KG1 (cell line): Measurements from ENCODE around the gene LMAN2L.

Source experiments
- DNase-seq: peaks from one replicate; lab custom pipeline; 2025; lab: John Stamatoyannopoulos, UW

LMAN2L gene

DNA sequence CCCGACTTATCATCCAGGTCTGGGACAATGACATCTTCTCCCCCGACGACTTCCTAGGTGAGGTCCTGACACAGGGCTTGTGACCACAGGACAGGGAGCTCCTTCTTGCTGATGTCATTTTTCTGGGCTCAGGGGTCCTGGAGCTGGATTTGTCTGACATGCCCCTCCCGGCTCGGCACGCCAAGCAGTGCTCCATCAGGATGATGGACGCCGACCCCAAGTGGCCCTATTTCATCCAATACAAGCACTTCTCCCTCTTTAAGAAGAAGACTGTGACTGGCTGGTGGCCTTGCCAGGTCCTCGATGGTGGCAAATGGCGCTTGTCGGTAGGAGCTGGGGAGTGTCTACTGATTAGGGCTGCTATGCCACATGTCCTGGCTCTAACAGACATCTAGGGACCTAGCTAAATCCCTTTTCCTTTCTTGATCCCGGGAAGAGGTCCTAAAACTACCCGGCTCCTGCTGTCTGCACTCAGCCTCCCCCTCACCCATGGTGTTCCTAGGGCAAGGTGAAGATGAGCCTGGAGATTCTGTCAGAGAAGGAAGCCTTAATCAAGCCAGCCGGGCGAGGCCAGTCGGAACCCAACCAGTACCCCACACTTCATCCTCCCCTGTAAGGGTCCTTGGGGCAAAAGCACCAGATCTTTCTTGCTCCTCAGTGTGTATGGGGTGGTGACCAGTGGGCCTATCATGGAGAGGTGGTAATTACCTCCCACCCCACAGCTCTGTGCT lies 36.7 kb downstream of the LMAN2L start:
- DNase-seq: no peak

DNA sequence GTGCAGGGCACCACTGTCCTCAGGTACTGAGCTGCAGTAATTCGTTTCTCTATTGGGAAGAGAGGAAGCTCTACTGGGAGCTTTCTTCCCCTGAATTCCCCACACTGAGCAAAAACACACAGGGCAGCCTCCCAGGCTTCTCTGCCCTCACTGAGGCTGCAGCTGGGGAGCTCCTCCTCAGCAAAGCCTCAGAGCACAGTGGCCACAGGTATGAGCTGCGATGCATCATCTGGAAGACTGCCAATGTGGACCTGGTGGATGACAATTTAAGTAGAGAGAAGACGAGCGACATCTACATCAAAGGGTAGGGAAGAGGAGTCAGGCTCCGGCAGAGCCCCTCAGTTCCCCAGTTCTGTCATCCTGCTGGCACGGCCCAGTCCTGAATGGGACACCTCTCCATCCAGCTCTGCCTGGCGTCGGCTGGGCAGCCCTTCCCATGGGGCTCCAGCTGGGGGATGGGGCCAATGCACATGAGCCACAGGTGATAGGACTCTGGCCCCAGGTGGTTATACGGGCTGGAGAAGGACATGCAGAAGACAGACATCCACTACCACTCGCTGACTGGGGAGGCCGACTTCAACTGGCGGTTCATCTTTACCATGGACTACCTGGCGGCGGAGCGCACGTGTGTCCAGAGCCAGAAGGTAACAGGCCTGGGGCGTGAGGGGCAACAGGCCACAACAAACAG lies 37.6 kb downstream of the LMAN2L start:
- no peak for DNase-seq

DNA sequence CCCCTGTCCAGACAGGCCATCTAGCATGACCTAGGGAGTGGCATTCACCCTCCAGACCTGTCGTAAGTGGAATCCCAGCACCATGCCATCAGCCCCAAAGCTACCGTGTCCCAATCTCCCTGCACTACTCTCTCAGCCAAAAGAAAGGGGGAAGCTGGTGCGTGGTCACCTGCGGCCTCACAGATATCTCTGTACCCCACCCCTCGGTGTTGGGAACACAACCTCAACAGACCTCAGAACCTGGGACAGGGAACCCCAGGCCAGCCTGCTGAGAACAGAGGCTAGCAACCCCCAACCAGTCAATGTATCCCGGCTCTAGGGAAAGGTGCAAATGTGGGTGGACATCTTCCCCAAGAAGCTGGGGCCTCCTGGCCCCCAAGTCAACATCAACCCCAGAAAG lies 38.2 kb downstream of the LMAN2L start:
- DNase-seq: no peak

DNA sequence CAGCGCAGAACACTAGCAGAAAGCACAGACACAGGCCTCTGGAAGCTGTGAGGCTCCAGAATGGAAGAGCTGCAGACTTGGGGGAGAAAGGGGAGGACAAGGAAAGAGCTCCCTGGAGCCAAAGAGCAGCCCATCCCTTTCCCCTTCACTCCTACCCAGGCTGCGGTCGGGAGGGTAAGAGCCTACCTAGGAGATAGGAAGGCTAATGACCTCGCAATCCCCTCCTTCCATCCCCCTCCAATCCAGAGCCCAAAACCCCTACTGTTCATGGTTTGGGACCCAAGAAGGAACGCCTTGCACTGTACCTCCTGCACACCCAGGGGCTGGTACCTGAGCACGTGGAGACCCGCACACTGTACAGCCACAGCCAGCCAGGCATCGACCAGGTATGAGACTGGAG lies 39.8 kb downstream of the LMAN2L start:
- DNase-seq: no peak

DNA sequence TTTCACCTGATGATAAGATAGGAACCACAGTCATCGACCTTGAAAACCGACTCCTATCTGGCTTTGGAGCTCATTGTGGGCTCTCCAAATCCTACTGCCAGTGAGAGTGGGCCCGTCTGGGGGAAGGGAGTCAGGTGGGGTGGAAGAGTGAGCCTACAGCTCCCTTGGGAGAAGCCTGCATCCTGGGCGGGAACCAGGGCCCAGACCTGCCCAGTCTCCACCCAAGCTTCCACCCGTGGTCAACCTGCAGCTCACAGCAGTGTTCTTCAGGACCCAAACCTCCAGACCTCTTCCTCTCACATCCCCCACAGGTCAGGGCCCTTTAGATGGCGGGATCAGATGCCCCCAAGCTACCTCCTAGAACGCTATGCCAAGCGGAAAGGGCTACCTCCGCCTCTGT lies 40.2 kb downstream of the LMAN2L start:
- no peak for DNase-seq

DNA sequence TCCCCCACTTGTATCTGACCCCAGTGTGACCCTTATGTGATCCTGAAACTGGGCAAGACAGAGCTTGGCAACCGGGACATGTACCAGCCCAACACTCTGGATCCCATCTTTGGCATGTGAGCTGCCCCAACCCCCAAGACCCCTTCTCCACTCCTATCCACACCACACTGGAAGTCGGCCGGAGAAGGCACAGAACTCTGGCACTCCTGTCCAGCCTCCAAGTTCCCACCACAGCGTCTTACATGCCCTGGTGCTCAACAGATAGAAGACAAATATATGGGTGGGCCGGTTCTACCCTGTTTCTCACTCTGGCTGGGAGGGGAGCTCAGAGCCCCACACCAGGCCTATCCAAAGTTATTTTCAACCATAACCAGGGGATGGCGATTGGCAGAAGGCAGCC lies 40.8 kb downstream of the LMAN2L start:
- no peak for DNase-seq

DNA sequence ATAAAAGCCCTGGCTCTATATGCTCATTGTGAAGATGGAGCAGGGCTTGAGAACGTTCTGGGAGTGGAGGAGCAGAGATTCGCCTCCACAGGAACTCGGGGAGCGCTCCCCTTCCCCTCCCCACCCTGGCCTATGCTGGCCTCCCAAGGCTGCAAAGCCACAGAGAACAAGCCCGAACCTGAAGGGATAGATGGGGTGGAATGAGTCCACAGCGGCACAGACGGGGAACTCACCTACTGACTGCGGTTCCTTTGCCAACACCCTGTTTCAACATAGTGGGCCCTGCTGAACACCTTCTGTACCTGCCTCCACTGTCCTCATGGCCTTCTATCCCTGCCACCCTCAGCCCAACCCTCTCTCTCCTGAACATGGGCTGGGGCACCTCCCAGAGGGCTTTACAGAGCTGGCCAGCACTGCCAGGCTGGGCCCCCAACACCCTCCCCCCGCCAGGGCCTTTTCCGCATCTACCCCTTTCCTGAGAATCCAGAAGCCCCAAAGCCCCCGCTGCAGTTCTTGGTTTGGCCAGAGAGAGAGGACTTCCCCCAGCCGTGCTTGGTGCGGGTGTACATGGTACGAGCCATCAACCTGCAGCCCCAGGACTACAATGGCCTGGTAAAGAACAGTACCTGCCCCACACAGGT lies 41.5 kb downstream of the LMAN2L start:
- DNase-seq: no peak

DNA sequence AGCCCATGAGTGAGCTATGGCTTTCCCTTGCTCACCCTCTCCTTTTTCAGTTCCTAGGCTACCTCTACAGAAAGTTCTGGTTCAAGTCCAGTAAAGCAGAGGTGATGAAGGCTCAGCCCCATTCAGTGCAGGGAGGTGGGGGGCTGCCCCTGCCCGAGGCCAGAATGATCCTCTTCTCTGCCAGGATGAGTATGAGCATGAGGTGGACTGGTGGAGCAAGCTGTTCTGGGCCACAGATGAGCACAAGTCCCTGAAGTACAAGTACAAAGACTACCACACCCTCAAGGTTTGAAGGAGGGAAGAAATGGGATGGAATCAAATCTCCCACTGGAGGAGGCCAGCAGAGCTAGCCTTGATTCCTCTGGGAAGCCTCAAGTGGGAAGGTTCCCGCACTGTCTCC lies 42.4 kb downstream of the LMAN2L start:
- DNase-seq: no peak

DNA sequence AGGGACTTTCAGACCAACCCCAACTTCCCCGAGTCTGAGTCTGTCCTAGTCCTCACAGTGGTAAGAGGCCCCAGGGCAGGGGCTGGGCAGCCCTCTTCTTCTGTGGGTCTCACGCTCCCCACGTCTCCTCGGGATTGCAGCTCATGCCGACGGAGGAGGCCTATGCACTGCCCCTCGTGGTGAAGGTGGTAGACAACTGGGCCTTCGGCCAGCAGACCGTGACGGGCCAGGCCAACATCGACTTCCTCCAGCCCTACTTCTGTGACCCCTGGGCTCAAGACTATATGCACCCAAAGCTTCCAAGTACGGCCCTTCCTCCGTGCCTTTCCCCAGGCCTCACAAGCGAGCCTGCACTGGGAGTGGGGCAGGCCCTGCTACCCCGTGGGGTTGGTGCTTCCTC lies 44.3 kb downstream of the LMAN2L start:
- DNase-seq: no peak

DNA sequence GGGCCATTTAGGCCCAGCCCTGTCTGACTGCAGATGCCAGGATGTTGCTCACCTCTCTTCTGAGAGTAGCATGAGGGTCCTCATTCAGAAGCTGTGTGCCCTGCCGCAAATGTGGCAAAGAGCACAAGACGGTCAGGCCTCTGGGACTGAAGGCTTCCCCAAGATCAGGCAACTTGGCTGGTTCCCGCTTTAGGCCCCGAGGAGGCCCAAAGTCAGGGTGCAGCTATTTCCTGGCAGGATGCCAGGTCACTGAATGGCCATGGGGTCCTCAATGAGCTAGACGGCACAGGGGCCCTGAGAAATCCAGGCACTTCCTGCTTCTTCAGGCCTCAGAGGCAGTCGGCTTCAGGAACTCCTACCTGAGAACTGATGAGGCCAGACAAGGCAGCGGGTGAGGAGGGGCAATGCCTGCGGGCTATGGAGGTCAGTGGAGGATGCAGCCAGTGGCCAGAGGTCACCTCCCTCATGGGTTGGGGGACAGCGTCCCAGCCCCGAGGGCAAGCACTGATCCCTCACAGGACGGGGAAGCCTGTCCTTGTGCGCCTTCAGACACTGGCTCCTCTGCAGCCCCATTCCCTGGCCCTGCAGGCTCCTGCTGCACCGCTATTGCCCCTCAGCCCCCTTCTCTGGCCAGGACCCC lies 44.9 kb downstream of the LMAN2L start:
- DNase-seq: no peak

DNA sequence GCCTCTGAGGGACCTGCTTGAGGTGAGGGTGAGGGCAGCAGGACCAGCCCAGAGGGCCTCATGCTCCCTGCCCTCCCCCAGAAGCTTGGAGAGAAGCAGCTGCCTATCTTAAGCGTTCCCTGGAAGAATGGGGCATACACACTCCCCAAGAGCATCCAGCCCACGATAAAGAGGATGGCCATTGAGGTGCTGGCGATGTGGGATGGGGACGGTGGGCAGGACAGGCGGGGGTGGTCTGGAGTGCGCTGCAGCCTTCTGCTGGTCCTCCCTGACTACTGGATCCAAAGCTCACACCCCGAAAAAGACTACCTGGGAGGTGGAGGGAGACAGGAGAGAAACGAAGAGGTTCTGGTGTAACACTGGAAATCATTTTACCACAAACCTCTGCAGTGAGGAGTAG lies 45.6 kb downstream of the LMAN2L start:
- no peak for DNase-seq

DNA sequence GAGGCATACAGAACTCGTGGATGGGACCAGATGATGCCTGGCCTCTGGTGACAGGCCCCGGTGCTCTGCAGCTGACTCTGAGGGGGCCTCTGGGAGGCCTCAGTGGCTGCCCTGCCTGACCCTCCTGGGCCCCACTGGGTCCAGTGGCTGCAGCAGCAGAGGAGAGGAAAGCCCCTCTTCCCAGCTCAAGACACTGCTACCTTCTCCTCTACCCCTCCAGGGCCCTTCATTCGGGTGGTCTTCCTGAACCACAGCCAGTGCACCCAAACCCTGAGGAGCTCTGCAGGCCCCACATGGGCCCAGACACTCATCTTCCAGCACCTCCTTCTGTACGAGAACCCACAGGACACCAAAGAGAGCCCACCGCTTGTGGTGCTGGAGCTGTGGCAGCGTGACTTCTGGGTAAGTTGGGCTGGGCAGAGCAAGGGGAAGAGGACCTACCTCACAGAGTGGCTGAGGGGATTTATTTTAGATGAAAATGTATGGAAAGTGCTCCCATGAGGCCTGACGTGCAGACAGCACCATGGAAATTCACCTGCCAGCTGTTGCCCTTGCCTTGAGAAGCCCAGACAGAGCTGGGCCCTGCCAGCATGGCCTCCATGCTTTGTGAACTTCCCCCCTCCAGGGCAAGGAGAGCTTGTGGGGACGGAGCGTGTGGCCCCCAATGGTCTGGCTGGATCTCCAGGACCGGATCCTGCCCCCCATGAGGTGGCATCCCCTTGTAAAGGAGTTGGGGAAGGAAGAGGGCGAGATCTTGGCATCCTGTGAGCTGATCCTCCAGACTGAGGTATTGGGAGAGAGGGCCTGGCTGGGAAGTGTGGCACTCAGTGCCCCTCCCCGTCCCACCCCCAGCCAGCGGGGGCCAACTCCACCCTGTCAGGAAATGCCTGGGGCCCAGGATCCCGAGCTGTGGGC lies 46.3 kb downstream of the LMAN2L start:
- DNase-seq: no peak

DNA sequence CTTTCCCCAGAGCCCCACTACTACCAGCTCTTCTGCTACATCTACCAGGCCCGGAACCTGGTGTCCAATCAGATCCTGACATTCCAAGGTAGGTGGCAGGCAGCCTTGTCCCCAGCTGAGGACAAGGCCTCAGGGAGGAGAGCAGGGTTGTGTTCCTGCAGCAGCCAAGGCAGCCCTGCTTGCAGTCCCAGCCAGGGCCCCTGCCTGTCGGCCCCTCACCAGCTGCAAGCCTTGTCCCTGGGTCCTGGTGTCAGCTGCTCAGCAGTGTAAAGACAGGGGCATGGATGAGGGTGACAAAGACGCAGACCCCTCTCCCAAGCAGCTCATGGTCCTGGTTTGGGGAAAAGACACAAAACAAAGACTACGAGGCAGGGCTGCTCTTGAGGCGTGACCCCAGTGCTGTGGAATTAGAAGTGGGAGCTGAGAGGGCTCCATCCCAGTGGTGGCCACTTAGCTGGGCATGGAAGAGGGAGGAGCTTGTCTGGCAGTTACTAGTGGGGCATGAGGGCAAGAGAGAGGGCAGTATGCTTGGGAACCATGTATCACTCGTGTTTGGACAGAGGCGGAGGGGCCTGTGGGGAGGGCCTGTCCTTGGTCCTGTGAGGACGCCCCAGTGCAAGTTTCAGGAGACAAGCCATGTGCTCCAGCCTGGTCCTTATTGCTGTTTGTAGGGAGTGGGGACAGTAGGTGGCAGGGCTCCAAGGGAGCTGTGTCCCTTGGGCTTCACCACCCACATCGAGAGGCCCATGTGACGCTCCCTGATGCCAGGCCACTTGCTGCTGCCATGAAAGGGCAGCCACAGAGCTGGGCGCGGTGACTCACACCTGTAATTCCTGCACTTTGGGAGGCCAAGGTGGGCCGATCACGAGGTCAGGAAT lies 47.5 kb downstream of the LMAN2L start:
- no peak for DNase-seq

DNA sequence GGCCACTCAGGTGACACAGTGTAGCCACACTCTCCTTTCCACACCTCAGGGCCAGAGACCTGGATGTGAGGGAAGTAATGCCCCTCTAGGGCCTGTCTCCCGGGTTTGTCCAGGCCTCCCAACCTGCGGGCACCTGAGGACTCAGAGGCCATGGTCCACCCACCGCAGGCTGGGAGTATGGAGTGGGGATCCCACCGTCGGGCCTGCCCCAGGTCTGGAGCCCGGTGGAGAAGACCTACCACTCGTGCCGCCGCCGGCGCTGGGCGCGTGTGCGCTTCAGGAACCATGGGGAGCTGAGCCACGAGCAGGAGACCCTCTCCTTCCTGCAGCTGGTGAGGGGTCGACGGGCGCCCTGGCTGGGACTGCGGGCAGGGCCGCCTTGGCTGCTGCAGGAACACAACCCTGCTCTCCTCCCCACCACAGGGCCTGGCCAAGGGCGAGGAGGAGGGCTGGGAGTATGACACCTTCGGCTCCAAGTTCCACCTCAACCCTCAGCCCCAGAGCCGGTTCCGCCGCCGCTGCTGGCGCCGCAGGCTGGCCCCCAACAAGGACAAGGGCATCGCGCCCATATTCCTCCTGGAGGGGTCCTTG lies 48.7 kb downstream of the LMAN2L start:
- no peak for DNase-seq

DNA sequence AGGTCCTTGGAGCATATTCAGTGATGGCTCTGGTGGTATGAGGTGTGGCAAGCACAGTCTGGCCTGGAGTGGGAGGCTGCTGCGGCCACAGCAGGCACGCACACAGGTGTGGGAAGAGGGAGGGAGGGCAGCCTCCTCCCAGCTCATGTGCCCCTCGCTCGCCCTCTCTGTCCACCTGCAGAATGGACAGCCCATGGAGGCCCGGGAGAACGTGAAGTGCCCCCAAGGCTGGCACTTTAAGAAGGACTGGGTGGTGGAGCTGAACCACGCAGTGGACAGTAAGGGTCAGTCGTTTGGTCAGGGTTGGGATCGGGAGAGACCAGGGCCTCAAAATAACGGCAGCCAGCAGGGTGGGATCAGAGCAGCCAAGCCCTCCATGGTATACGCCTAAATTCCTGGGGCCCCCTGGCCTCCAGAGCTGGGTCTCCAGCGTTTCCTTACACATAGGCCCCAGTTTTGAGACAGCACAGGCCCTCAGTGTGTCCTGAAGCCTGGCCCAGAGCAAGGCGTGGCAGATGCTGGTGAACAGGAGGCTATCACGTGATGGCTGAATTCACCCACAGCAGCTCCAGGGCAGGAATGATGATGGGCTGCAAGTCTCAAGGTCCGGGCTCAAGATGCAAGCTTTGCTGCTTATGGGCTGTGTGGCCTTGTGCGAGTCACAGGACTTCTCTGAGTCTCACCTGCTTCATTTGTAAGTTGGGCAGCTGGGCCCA lies 49.4 kb downstream of the LMAN2L start:
- DNase-seq: no peak

DNA sequence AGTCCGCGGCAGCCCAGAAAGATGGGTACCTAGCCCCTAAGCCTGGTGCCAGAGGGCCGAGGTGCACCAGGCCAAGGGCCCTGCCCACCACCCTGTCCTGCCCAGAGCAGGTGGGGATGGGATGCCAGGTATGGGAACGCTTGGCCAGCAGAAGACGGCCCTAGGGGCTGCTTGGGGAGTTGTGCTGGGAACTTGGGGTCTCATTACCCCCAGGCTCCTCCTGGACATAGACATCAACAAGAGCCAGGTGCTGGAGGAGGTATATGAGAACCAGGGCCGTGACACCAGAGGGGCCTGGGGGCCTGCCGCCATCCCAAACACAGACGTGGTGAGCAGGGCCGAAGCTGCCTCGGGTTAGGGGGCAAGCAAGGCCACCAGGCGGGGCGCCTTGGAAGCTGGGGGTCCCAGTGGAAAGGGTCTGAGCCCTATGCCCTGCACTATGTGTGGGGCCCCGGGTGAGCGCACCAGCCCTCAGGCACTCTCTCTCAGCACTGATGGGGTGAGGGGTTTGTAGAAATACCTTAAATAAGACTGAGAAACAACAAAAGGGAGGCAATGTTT lies 50.4 kb downstream of the LMAN2L start:
- no peak for DNase-seq

DNA sequence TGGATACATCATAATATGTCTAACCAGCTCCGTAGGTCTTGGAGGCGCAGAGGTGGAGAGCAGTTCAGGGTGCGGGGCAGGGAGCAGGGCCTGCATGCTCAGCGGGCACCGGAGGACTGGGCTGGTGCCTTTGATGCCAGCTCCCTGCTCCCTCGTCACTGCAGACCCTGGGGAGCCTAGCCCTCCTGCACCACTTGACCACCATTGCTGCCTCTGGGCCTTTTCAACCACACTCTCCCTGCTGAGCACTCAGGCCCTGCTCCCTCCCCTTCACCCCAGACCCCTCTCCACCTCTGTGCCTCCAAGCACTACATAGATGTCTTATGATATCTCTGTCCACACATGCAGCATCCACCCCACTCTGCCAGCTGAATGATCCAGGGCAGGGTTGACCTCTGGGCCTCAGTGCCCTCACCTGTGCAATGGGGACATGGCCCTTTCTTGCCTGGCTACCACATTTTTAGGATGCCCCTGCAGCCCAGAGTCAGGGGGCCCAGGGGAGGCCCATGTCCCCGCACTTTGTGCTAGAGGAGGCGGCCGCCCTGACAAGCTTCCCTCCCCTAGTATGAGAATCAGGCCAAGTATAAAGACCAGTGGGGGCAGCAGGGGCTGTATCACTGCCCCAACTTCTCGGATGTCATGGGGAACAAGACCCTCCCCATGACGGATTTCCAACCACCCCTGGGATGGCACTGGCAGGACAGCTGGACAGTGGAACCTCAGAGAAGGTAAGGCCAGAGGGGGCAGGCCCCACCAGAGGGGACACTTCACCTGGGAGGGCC lies 51.0 kb downstream of the LMAN2L start:
- no peak for DNase-seq
